Duodenal mucosa (tissue), 2 donors: Measurements from ENCODE around the gene IQGAP2.

Experiments
- H3K27ac ChIP-seq: one replicate; pipeline ENCODE4 v1.7.0; 2013; ENCODE audit warnings: low read depth, low read length
- H3K27me3 ChIP-seq, 2 donors: one replicate each; pipeline ENCODE4 v1.7.0; 2013; ENCODE audit warnings: low read length in 2 of 2, control low read depth in 1 of 2; ENCODE audit not compliant: insufficient read depth in 2 of 2, control insufficient read depth in 1 of 2
- H3K36me3 ChIP-seq, 2 donors: one replicate each; pipeline ENCODE4 v1.7.0; 2013; ENCODE audit warnings: low read length in 2 of 2, control low read depth in 1 of 2; ENCODE audit not compliant: insufficient read depth in 2 of 2, control insufficient read depth in 1 of 2
- H3K4me1 ChIP-seq, 2 donors: one replicate each; pipeline ENCODE4 v1.7.0; 2013; ENCODE audit warnings: low read length in 2 of 2, control low read depth in 1 of 2; ENCODE audit not compliant: insufficient read depth in 2 of 2, control insufficient read depth in 1 of 2
- H3K4me3 ChIP-seq, 2 donors: one replicate each; pipeline ENCODE4 v1.7.0; 2013; ENCODE audit warnings: low read length in 2 of 2, low read depth in 1 of 2
- H3K9ac ChIP-seq, 2 donors: one replicate each; pipeline ENCODE4 v1.7.0; 2013; ENCODE audit warnings: low read length in 2 of 2, low read depth in 1 of 2
- H3K9me3 ChIP-seq, 2 donors: one replicate each; pipeline ENCODE4 v1.7.0; 2013; ENCODE audit warnings: low read length in 2 of 2, control low read depth in 1 of 2; ENCODE audit not compliant: control insufficient read depth in 1 of 2

IQGAP2 gene

DNA sequence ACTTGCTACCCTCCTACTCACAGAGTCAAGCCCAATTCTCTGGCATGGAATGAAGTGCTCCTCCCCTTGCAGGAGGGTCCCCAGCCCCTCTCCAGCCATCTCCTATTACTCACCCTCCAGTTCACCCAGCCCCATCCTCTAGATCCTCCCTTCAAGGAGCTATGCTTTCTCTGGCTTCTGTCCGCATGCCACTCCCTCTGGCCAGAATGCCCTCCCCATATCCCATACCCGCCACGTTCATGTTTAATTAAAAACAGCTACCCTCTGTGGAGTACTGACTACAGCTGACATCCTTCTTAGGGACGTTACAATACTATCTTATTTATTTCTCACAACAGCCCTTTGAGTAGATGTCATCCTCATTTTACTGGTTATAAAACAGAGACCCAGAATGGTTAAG is 315.8 kb downstream of the IQGAP2 start:
- Histone ChIP-seq H3K9ac (no peak overlapping the region), H3K9me3 (no peaks in the 10 kb centered on the region), H3K4me1 (peaks cover 7 to 27% of the 10 kb centered on the region in 2 donors), H3K4me3 (peak overlapping the region; percentile 76 to 88), H3K36me3 (no peaks in the 10 kb centered on the region), H3K27me3 (peaks cover 6 to 11% of the 10 kb centered on the region in 2 donors), H3K27ac (no peak overlapping the region)

DNA sequence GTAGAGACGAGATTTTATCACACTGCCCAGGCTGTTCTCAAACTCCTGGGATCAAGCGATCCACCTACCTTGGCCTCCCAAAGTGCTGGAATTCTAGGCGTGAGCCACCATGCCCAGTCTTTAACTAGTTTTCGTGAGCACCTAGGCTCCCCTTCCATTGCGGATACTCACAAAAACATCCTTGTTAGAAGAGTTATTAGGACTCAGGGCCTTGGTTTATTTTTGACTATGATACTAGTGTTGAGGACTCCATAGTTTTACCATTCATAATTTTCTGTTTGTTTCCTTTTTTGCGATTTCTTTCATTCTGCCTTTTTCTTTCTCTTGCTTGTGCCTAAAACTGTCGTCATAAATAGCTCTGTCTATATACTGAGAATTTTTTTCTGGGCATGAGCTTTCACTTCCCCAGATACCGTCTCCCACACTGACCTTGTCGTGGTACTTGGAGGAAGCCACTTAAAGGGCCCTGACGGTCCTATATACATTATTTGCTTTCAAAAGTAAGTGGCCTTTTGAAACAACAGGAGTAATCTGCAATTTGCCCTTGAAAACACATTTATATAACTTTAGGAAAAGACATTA is 318.0 kb downstream of the IQGAP2 start:
- no peak overlapping the region for H3K9ac ChIP-seq

DNA sequence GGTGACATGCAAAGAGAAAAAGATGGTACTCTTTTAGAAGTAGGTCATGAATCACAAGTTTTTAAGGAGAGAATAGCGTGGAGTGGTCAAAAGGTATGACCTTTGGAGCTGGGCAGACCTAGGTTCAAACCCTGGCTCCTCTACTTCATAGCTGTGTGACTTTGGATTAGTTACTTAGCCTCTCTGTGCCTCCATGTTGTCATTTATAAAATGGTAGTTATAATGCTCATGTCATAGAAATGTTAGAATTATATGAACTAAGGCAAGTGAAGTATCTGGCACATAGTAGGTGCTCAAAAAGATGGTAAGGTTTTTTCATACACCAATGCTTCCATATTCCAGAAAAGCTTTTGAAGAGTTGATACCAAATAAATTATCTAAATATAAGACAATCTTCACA is 320.2 kb downstream of the IQGAP2 start:
- Histone ChIP-seq H3K27me3 (no peaks in the 10 kb centered on the region), H3K9me3 (no peaks in the 10 kb centered on the region), H3K27ac (no peak overlapping the region), H3K4me1 (peaks cover 4 to 7% of the 10 kb centered on the region in 2 donors), H3K36me3 (no peaks in the 10 kb centered on the region), H3K4me3 (no peak overlapping the region), H3K9ac (no peak overlapping the region)

More for the DNA sequence above, 318.0 kb downstream of the IQGAP2 start:
- Histone ChIP-seq H3K4me3 (no peak overlapping the region), H3K27ac (no peak overlapping the region), H3K9me3 (no peaks in the 10 kb centered on the region), H3K36me3 (no peaks in the 10 kb centered on the region), H3K4me1 (peaks cover 7 to 21% of the 10 kb centered on the region in 2 donors), H3K27me3 (no peaks in the 10 kb centered on the region)

DNA sequence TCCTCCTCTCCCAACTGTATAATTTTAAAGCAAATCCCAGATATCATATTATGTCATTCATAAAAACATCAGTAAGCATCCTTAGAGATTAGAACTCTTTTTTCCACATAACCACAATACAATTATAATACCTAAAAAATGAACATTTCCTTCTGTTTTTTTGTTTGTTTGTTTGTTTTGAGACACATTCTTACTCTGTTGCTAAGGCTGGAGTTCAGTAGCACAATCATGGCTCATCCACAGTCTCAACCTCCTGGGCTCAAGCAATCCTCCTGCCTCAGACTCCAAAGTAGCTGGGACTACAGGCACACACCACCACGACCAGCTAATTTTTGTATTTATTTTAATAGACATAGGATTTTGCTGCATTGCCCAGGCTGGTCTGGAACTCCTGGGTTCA is 320.8 kb downstream of the IQGAP2 start:
- H3K9me3 ChIP-seq: no peaks in the 10 kb centered on the region
- H3K27me3 ChIP-seq: no peaks in the 10 kb centered on the region
- H3K36me3 ChIP-seq: no peaks in the 10 kb centered on the region
- H3K27ac ChIP-seq: no peak overlapping the region
- H3K9ac ChIP-seq: no peak overlapping the region
- H3K4me1 ChIP-seq: peaks cover 3 to 7% of the 10 kb centered on the region in 2 donors
- no peak overlapping the region for H3K4me3 ChIP-seq

DNA sequence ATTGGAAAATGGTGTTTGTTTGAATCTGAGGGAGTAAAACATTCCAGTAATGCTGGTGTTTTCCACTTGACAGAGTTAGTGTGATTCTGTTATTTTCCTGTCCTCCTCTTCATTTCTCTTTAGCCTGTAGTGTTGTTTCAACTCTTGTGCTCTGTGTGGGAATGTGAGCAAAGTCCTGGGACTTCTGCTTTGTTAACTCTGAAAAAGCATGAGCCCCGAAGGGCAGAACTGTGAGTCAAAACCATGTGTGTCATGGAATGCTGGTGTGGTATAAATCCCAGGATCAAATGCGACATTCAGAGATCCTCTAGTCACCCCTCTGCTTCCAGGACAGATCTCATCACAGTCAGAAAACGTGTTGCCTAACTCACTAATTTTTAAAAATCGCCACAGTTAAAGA is 321.8 kb downstream of the IQGAP2 start:
- Histone ChIP-seq H3K27ac (no peak overlapping the region), H3K36me3 (no peaks in the 10 kb centered on the region), H3K27me3 (no peaks in the 10 kb centered on the region), H3K9ac (no peak overlapping the region), H3K9me3 (peaks cover 5 to 7% of the 10 kb centered on the region in 2 donors), H3K4me3 (no peak overlapping the region), H3K4me1 (peaks cover 3 to 7% of the 10 kb centered on the region in 2 donors)

DNA sequence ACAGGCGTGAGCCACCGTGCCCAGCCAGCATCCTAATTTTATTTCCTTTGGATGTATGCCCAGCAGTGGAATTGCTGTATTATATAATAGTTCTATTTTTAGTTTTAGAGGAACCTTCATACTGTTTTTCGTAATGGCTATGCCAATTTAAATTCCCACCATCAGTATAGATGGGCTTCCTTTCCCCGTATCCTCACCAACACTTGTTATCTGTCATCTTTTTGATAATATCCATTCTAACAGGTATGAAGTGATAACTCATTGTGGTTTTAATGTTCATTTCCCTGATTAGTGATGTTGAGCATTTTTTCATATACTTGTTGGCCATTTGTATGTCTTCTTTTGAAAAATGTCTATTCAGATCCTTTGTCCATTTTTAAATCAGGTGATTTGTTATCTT is 325.9 kb downstream of the IQGAP2 start:
- Histone ChIP-seq H3K9me3 (peaks cover 6 to 15% of the 10 kb centered on the region in 2 donors), H3K9ac (no peak overlapping the region), H3K27ac (no peak overlapping the region), H3K4me3 (no peak overlapping the region), H3K27me3 (no peaks in the 10 kb centered on the region), H3K36me3 (peaks cover 0 to 8% of the 10 kb centered on the region in 2 donors), H3K4me1 (peaks cover 0 to 3% of the 10 kb centered on the region in 2 donors)

DNA sequence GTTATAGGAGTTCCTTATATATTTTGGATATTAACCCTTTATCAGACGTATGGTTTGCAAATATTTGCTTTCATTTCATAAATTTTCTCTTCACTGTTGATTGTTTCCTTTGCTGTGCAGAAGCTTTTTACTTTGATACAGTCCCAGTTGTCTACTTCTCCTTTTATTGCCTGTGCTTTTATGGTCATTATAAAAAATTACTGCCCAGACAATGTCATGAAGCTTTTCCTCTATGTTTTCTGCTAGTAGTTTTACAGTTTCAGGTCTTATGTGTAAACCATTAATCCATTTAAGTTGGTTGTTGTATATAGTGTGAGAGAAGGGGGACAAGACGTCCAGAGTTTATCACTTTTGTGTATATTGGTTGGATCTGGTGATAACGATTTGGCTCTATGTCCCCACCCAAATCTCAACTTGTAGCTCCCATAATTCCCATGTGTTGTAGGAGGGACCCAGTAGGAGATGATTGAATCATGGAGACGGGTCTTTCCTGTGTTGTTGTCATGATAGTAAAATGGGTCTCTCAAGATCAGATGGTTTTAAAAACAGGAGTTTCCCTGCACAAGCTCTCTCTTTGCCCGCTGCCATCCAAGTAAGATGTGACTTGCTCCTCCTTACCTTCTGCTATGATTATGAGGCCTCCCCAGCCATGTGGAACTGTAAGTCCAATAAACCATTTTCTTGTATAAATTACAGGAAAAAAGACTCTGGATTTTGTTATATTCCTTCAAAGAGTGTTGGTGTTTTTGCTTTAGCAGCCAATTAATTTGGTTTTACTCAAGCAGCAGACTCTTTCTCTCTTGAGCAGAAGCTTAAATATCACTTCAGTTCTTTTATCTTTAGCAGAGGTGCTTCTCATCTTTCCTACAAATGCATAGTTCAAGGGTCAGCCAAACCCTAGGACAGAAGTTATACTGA is 326.5 kb downstream of the IQGAP2 start:
- no peak overlapping the region for H3K4me3 ChIP-seq
- H3K36me3 ChIP-seq: peaks cover 0 to 8% of the 10 kb centered on the region in 2 donors
- no peak overlapping the region for H3K27ac ChIP-seq
- peaks cover 0 to 3% of the 10 kb centered on the region in 2 donors for H3K4me1 ChIP-seq
- H3K27me3 ChIP-seq: no peaks in the 10 kb centered on the region
- no peak overlapping the region for H3K9ac ChIP-seq
- H3K9me3 ChIP-seq: peaks cover 6 to 15% of the 10 kb centered on the region in 2 donors

DNA sequence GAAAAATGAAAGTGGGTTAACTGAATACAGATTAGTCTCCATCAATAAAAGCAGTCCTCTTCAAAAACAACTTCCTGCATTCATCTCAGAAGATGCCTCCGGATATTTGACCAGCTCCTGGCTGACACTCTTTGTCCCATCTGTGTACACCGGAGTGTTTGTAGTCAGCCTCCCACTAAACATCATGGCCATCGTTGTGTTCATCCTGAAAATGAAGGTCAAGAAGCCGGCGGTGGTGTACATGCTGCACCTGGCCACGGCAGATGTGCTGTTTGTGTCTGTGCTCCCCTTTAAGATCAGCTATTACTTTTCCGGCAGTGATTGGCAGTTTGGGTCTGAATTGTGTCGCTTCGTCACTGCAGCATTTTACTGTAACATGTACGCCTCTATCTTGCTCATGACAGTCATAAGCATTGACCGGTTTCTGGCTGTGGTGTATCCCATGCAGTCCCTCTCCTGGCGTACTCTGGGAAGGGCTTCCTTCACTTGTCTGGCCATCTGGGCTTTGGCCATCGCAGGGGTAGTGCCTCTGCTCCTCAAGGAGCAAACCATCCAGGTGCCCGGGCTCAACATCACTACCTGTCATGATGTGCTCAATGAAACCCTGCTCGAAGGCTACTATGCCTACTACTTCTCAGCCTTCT is 329.4 kb downstream of the IQGAP2 start:
- peak overlapping the region in 1 of 2 donors; percentile 54 for H3K9ac ChIP-seq
- H3K36me3 ChIP-seq: peaks cover 0 to 8% of the 10 kb centered on the region in 2 donors
- no peaks in the 10 kb centered on the region for H3K27me3 ChIP-seq
- H3K4me1 ChIP-seq: peaks cover 4 to 8% of the 10 kb centered on the region in 2 donors
- peak overlapping the region; percentile 30 for H3K27ac ChIP-seq
- H3K9me3 ChIP-seq: peaks cover 6 to 15% of the 10 kb centered on the region in 2 donors
- peak overlapping the region in 1 of 2 donors; percentile 58 for H3K4me3 ChIP-seq

DNA sequence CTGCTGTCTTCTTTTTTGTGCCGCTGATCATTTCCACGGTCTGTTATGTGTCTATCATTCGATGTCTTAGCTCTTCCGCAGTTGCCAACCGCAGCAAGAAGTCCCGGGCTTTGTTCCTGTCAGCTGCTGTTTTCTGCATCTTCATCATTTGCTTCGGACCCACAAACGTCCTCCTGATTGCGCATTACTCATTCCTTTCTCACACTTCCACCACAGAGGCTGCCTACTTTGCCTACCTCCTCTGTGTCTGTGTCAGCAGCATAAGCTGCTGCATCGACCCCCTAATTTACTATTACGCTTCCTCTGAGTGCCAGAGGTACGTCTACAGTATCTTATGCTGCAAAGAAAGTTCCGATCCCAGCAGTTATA is 329.9 kb downstream of the IQGAP2 start:
- Histone ChIP-seq H3K9me3 (peaks cover 6 to 15% of the 10 kb centered on the region in 2 donors), H3K9ac (peak overlapping the region in 1 of 2 donors; percentile 54), H3K36me3 (peaks cover 0 to 8% of the 10 kb centered on the region in 2 donors), H3K27ac (no peak overlapping the region), H3K27me3 (no peaks in the 10 kb centered on the region), H3K4me1 (peaks cover 6 to 8% of the 10 kb centered on the region in 2 donors), H3K4me3 (peak overlapping the region in 1 of 2 donors; percentile 58)
